ENCODE data around the gene DNMT1.

DNMT1 gene

DNA sequence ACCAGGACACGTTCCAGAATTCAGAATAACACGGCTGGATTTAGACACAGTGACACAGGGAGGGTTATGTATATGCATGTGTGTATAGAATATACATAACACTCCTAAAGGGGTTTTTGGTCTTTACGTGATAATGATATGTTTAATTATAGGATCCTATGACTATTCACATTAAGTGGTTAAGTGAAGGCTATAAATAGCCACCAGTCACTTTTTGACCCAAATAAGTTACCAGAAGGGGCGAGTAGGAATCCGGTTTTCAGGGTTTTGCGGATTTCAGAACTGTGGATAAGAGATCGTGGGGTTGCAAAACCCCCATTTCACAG, 99.2 kb downstream of the DNMT1 start:
- DNase-seq (ENCODE audit: low read depth in 2 of 2), result no peak

DNA sequence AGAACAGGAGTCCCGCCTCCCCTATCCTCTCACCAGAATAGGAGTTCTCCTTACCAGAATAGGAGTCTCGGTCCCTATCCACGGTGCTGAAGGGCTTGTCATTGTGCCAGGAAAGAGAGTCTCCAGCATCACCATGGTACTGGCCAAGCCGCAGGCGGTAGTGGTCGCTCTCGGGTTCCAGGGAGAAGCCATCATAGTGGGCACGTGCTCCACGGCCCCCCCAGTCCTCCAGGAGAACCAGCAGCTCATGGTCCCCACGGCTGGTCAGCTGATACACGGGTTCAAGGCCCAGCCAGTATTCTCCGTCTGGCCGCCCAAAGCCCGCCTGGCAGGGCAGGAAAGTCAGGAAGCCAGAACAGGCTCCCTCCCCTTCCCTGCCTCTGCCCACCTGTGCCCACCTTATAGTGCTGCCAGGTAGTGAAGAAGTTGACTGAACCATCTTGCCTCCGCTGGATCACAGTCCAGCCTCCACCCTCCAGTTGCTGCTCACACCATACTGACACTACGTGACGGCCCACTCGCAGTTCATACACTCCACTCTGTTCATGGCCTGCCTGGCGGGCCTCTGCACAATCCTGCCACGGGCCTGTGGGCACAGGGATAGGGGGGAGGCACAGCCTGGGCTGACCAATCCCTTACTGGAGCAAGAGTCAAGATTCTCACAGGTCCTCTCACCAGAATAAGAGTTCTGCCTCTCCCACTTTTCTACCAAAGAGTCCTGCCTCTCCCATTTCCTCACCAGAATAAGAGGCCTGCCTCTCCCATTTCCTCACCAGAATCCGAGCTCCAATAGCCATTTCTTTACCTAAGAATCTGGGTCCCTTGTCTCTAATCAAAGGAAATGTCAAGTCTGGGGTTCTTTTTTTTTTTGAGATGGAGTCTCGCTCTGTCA, 101.2 kb downstream of the DNMT1 start:
- DNase-seq (ENCODE audit: low read depth in 2 of 2), result no peak

DNA sequence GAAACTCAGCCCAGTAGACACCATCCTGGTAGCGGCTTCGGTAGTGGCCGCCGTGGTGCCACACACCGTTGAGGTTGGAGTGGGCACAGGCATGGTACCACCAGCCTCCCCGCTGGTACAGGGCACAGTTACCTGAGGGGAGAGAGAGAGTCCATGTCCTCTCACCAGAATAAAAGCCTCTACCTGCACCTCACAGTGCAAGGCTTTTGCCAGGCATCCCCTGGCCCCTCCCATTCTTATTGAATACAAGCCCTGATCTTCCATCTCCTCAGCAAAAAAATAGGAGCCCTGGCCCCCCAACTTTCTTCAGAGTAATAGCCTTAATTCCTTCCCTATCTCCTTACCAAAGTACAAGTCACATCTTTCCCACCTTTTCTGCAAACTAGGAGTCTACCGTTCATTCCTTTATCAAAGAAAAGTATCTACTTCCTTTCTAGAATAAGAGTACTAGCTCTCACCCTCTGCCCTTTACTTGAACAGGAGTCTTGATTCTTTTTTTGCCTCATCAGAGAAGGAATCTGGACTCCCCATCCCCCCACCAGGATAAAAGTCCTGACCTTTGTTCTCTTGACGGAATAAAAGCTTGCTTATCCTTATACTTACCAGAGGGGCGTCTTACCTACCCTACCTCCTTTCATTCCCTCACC, 102.0 kb downstream of the DNMT1 start:
- no peak for DNase-seq (ENCODE audit: low read depth in 2 of 2)

DNA sequence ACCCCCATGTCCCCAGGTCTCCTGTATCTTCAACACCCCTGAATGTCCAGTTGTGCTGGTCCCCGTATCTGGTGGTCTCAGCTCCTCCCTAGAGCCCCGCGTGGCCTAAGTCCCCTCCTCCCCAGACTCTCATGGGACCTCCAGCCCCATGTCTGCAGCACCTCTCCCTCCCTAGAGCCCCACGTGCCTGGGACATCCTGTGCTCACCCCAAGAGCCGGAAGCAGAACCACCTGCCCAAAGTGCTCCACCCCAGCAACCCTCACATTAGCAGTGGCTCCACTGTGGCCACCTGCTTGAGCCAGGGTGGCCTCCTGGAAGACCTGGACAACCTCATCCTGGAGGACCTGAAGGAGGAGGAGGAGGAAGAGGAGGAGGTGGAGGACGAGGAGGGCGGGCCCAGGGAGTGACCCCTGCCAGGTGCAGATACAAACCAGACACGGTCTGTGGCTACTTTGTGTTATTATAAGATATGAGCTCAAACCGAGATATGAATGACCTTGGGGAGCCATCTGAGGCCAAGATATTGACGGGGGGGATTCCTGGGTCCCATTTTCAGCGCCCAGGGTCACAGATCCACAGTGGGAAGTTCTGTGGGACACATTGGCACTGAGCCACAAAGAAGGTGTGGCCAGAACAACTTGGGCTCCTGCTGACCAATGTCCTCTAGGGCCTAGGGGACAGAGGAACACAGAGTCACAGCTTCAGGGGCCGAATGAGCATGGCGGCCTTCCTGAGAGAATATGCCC, 102.7 kb downstream of the DNMT1 start:
- no peak for DNase-seq (ENCODE audit: low read depth in 2 of 2)

DNA sequence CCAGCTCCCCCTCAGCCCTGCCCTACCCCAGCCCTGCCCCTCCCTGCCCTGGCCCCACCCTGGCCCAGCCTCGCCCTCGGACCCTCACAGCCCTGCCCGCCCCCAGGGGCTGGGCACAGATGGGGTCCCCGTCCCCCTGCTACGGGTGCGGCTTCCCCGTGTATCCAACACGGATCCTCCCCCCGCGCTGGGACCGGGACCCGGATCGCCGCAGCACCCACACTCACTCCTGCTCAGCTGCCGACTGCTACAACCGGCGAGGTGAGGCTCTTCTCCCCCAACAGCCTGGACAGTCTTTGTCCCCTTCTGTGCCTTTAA, 103.4 kb downstream of the DNMT1 start:
- no peak for DNase-seq (ENCODE audit: low read depth in 2 of 2)

DNA sequence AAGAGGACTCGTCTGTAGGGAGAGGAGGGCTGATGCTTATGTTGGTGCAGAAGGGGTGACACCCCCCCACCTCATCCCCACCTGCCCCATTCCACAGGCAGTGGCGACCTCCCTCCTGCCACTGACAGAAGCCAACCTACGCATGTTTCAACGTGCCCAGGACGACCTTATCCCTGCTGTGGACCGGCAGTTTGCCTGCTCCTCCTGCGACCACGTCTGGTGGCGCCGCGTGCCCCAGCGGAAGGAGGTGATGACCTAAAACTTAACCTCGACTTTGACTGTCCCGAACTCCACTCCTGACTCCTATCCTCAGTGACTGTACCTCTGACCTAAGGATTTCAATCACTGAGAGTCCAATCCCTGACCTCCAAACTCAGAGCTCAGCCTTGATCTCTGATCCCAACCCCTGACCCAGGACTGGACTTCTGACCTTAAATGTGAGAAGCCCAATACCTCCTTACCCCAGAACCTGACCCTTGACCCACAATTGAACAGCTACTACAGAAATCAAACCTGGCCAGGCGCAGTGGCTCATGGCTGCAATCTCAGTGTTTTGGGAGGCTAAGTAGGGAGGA, 104.9 kb downstream of the DNMT1 start:
- no peak for DNase-seq (ENCODE audit: low read depth in 2 of 2)

DNA sequence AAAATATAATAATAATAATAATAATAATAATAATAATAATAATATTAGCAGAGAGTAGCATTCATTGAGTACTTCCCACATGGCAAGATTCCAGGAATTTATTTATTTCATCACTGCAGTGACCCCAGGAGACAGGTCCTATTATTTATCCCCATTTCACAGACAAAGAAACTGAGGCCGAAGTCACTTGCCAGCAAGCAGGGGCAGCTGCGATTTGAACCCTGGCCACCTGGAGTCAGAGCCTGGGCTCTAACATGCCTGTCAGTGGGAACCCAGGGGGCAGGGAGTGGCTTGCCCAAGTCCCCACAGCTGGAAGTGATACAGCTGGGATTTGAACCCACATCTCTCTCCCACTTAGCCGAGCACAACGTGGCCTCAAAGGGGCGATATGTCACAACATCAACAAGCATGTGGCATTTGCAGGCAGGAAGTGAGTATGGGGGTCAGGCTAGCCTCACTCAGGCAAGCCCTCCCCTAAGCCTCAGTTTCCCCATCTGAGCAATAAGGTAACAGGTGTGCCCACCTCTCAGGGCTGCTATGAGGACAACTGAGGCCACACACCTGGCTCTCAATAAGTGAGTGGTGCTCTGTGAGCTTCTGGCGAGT, 105.7 kb downstream of the DNMT1 start:
- no peak for DNase-seq (ENCODE audit: low read depth in 2 of 2)

DNA sequence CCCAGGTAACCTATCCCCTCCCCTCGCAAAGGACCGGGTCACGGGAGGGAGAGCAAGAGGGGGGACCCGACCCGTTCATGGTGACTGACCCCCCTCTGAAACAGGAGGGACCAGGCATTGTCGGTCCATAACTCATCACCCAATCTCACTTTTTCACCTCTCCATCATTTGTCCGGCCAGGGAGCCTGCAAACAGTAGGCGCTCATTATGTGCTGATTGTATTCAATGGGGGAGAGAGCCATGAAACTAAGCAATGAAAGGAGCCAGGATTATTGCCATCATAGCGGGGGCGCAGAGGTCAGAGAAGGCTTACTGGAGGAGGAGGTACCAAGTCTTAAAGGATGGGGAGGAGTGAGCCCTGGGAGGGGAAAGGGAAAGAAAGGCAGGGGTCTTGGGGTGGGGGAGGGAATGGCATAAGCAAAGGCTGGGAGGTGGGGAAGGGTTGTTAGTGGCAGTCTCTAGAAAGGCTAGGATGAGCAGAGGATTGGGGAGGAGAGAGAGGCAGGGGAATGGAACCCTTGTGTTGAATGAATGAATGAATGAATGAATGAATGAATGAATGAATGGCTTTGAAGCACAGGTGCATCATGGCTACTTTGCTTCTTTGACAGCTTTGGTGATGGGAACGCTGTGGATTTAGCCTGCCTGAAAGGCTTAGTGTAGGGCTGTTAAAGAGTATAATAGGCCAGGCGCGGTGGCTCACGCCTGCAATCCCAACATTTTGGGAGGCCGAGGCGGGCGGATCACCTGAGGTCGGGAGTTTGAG, 107.3 kb downstream of the DNMT1 start:
- DNase-seq (ENCODE audit: low read depth in 2 of 2), result no peak

DNA sequence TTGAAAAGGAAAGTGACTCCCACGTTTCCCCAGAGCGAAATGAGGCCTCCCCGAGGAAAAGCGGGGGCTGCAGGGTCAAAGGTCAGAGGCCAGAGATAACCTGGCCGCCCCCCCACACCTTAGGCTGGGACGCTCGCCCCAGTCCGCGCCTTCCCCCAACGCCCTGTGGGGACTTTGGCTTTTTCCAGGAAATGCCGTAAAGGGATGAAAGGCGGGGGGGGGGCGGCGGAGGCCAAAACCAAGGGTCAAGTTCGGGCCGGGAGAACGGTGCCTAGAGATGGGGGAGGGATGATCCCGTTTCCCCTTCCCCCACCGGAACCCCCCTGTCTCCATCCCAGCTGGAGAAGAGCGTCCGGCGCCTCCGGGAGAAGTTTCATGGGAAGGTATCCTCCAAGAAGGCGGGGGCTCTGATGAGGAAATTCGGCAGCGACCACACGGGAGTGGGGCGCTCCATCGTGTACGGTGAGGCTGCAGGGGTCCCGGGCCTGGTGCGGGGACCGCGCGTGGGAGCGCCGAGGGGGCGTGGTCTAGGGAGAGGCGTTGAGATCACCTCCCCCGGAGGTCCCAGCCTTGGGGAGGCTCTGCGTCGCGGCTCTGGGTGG, 108.1 kb downstream of the DNMT1 start:
- peak in 1 of 2 donors; percentile 68 for DNase-seq (ENCODE audit: low read depth in 2 of 2)

DNA sequence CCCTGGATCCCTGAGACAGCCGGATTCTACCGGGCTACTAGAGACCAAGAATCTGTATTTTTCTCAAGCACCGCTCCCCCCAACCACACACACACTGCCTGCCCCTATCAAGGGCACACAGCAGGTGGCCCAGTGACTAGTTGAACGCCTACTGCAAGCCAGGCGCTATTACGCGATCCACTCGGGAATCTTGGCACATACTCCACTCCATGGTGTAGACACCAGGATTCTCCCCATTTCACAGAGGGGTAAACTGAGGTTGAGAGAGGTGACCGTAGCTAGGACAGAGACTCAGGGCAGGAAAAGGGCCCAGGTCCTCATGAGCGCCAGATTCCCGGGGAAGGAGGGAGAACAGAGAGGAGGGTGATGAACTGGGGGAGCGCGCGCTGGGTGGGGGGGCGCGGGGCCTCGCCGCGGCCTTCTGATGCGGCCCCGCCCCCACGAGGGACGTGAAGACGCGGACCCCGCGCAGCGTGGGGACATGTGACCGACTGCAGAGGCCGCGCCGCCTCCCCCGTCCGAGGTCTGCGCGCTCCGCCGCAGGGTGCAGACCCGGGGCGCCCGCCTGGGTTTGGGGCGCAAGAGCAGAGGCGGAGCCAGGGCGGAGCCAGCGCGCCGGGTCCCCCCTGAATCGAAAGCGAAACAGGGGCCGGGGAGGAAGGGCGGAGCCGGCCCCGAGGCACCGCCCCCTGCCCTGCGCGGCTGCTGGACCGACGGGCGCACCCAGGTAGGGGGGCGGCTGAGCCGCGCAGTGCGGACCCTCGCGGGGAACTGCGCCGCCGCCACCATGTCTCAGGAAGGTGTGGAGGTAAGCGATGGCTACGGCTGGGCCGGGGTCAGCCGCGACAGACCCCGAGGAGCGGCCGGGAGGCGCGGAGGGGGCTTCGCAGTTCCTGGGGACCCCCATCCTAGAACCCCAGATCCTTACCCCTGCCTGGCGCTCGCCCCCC, 108.8 kb downstream of the DNMT1 start, which contains the start of gene SHFL:
TSS of gene SHFL (plus strand) at position 677 of the 950 bp plus-strand sequence. CDS start at position 788, 111 bp downstream.
- DNase-seq (ENCODE audit: low read depth in 2 of 2), result peak; percentile 60 to 81

DNA sequence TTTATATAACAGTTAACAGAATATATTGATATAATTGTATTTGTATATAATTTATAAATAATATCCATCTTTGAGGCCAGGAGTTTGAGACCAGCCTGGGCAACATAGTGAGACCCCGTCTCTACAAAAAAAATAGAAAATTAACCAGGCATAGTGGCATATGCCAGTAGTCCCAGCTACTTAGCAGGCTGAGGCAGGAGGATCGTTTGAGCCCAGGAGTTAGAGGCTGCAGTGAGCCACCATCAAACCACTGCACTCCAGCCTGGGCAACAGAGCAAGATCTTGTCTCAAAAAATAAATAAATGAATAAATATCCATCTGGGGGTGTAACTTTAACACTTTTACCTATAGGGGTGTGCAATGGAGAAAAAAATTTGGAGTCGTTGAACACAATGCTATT, 110.0 kb downstream of the DNMT1 start:
- DNase-seq (ENCODE audit: low read depth in 2 of 2), result no peak

DNA sequence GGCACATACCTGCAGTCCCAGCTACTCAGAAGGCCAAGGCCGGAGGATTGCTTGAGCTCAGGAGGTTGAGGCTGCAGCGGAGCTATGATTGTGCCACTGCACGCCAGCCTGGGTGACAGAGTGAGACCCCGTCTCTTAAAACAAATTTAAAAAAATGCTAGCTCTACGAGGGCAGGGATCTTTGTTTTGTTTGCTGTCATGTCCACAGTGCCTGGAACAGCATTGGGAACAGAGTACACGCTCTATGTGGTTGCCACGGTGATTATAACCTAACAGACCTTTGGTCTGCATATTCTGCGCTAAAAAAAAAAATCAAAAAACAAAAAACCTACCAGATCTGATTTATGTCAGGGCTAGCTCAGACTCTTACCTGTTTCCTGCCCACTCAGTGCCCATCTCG, 110.8 kb downstream of the DNMT1 start:
- no peak for DNase-seq (ENCODE audit: low read depth in 2 of 2)

All from stimulated activated CD8-positive, alpha-beta memory T cell treated with anti-CD3 and anti-CD28 coated beads, Interleukin-7, amount 100 ng/mL, for 4 hours (primary cell).